GM19025 (cell line): Measurements from ENCODE around the gene TMEM134.
A peak's percentile ranks its signal among the peaks of the same experiment; 100 is the strongest.
"Not testable (repeated sequence)": the region's sequence is repeated elsewhere in the genome, so short reads cannot be mapped to it uniquely, and the experiment has no call there.

ENCODE experiments used
- ATAC-seq: cut with Tn5 transposase; IDR thresholded peaks from one replicate; pipeline ENCODE4 v1.9.1; 2021; ENCODE audit warnings: mild to moderate bottlenecking, low read depth, moderate library complexity; ENCODE audit not compliant: unreplicated experiment

The TMEM134 gene

GRCh38 chr11:67468759-67469507 lies at the start of gene TMEM134:
Gene TMEM134 (minus strand): TSS chr11:67469251. CDS start chr11:67469192, 59 bp downstream.
- peak; percentile 68 for ATAC-seq

GRCh38 chr11:67517784-67518552 lies 48.9 kb upstream of the TMEM134 start:
- no peak for ATAC-seq

- no peak for ATAC-seq
Observed at GRCh38 chr11:67516806-67517205, 47.8 kb upstream of the TMEM134 start.

- ATAC-seq = no peak
Observed at GRCh38 chr11:67514116-67514515, 45.1 kb upstream of the TMEM134 start.

- not testable (repeated sequence) for ATAC-seq
Observed at GRCh38 chr11:67511558-67511957, 42.5 kb upstream of the TMEM134 start.

GRCh38 chr11:67510023-67510345 lies 40.9 kb upstream of the TMEM134 start:
- ATAC-seq = no peak

GRCh38 chr11:67508486-67509121 lies 39.6 kb upstream of the TMEM134 start:
- peak; percentile 37 for ATAC-seq

GRCh38 chr11:67507864-67508485 lies 38.9 kb upstream of the TMEM134 start, which contains the start of gene CDK2AP2:
Gene CDK2AP2 (minus strand): TSS chr11:67508162. CDS start chr11:67508082, 80 bp downstream.
- peak; percentile 78 for ATAC-seq

- no peak for ATAC-seq
Observed at GRCh38 chr11:67507242-67507863, 38.3 kb upstream of the TMEM134 start.

- ATAC-seq = no peak
Observed at GRCh38 chr11:67506426-67507051, 37.5 kb upstream of the TMEM134 start.

- no peak for ATAC-seq
Observed at GRCh38 chr11:67505605-67506396, 36.8 kb upstream of the TMEM134 start.

GRCh38 chr11:67504950-67505581 lies 36.0 kb upstream of the TMEM134 start, which contains the start of gene PITPNM1:
Gene PITPNM1 (minus strand): TSS chr11:67505363. CDS start chr11:67504180, 1,183 bp downstream.
- no peak for ATAC-seq

GRCh38 chr11:67504005-67504949 lies 35.2 kb upstream of the TMEM134 start:
- no peak for ATAC-seq

GRCh38 chr11:67503119-67504004 lies 34.3 kb upstream of the TMEM134 start:
- no peak for ATAC-seq

- ATAC-seq = no peak
Observed at GRCh38 chr11:67502328-67502979, 33.4 kb upstream of the TMEM134 start.

- no peak for ATAC-seq
Observed at GRCh38 chr11:67501854-67502253, 32.8 kb upstream of the TMEM134 start.
